Measurements from ENCODE around the gene MAST1.

Gene MAST1

GRCh38 chr19:12821761-12822160 is 16.6 kb upstream of the MAST1 start:
- TF ChIP-seq POLR2A (IDR thresholded peaks at IDR 0.05; ENCODE audit: low read length), result no peak
- TF ChIP-seq GATA1 (IDR thresholded peaks at IDR 0.05; ENCODE audit: low read depth, low read length), result no peak
- no peak for DNase-seq

GRCh38 chr19:12825254-12826131 is 12.8 kb upstream of the MAST1 start:
- TF ChIP-seq POLR2A (IDR thresholded peaks at IDR 0.05; ENCODE audit: low read length), result no peak
- TF ChIP-seq GATA1 (IDR thresholded peaks at IDR 0.05; ENCODE audit: low read depth, low read length), result no peak
- peak; percentile 44 to 55 for DNase-seq

- TF ChIP-seq POLR2A (IDR thresholded peaks at IDR 0.05; ENCODE audit: low read length) (no peak), GATA1 (IDR thresholded peaks at IDR 0.05; ENCODE audit: low read depth, low read length) (no peak)
- peak; percentile 58 to 67 for DNase-seq
Measured at GRCh38 chr19:12828494-12828893, 9.8 kb upstream of the MAST1 start.

GRCh38 chr19:12833418-12833737 is 4.9 kb upstream of the MAST1 start:
- no peak for DNase-seq

GRCh38 chr19:12833738-12834565 is 4.4 kb upstream of the MAST1 start:
- TF ChIP-seq GATA1 (IDR thresholded peaks at IDR 0.05; ENCODE audit: low read depth, low read length), result no peak
- no peak for TF ChIP-seq POLR2A (IDR thresholded peaks at IDR 0.05; ENCODE audit: low read length)
- peak; percentile 72 to 84 for DNase-seq

More at GRCh38 chr19:12833418-12833737, 4.9 kb upstream of the MAST1 start:
- TF ChIP-seq POLR2A (IDR thresholded peaks at IDR 0.05; ENCODE audit: low read length) (no peak), GATA1 (IDR thresholded peaks at IDR 0.05; ENCODE audit: low read depth, low read length) (no peak)

- peak; percentile 29 to 44 for DNase-seq
- no peak for TF ChIP-seq POLR2A (IDR thresholded peaks at IDR 0.05; ENCODE audit: low read length)
Measured at GRCh38 chr19:12834566-12834943, 3.8 kb upstream of the MAST1 start, which contains the start of gene RTBDN. Gene RTBDN (minus strand): TSS chr19:12834579. CDS start chr19:12829979, 4,600 bp downstream.

GRCh38 chr19:12834976-12835757 is 3.1 kb upstream of the MAST1 start:
- peak; percentile 74 to 75 for DNase-seq
- no peak for TF ChIP-seq GATA1 (IDR thresholded peaks at IDR 0.05; ENCODE audit: low read depth, low read length)
- TF ChIP-seq POLR2A (IDR thresholded peaks at IDR 0.05; ENCODE audit: low read length), result no peak

GRCh38 chr19:12836529-12836863 is 1.8 kb upstream of the MAST1 start:
- DNase-seq, result no peak
- TF ChIP-seq POLR2A (IDR thresholded peaks at IDR 0.05; ENCODE audit: low read length) (no peak), GATA1 (IDR thresholded peaks at IDR 0.05; ENCODE audit: low read depth, low read length) (no peak)

GRCh38 chr19:12837225-12837624 is 1.1 kb upstream of the MAST1 start:
- TF ChIP-seq GATA1 (IDR thresholded peaks at IDR 0.05; ENCODE audit: low read depth, low read length), result no peak
- TF ChIP-seq POLR2A (IDR thresholded peaks at IDR 0.05; ENCODE audit: low read length), result no peak
- DNase-seq, result no peak

- DNase-seq, result peak; percentile 48 to 53
- TF ChIP-seq GATA1 (IDR thresholded peaks at IDR 0.05; ENCODE audit: low read depth, low read length) (no peak), POLR2A (IDR thresholded peaks at IDR 0.05; ENCODE audit: low read length) (no peak)
Measured at GRCh38 chr19:12838886-12839756, 806 bp downstream of the MAST1 start.

GRCh38 chr19:12840091-12841079 is 2.1 kb downstream of the MAST1 start:
- TF ChIP-seq POLR2A (IDR thresholded peaks at IDR 0.05; ENCODE audit: low read length) (no peak), GATA1 (IDR thresholded peaks at IDR 0.05; ENCODE audit: low read depth, low read length) (no peak)
- DNase-seq, result peak; percentile 92 to 95

- DNase-seq, result peak; percentile 79 to 82
- no peak for TF ChIP-seq GATA1 (IDR thresholded peaks at IDR 0.05; ENCODE audit: low read depth, low read length)
- no peak for TF ChIP-seq POLR2A (IDR thresholded peaks at IDR 0.05; ENCODE audit: low read length)
Measured at GRCh38 chr19:12841094-12841493, 2.8 kb downstream of the MAST1 start.

Data from erythroblast (primary cell).